ENCODE data around the gene GLB1L3. TPM values are rescaled to one million over a fixed set of nuclear protein-coding genes. Genes with fewer than 3 reads are reported as not detected.
"Not testable (repeated sequence)": the region's sequence is repeated elsewhere in the genome, so short reads cannot be mapped to it uniquely, and the experiment has no call there.

The GLB1L3 gene
- total RNA-seq, 4 donors from 2014 or later, result 5.1 to 6.1 (median 5.9) TPM

GRCh38 chr11:134317103-134317502 lies 40.9 kb downstream of the GLB1L3 start:
- H3K4me1 ChIP-seq, result no peaks in the 10 kb centered on the region
- DNase-seq (ENCODE audit: low spot score in 2 of 2), result no peak
- H3K9me3 ChIP-seq, result no peaks in the 10 kb centered on the region
- no peaks in the 10 kb centered on the region for H3K27me3 ChIP-seq
- no peak for TF ChIP-seq POLR2AphosphoS5 (IDR thresholded peaks at IDR 0.05)
- TF ChIP-seq EP300 (IDR thresholded peaks at IDR 0.05), result no peak
- no peak for TF ChIP-seq POLR2A (IDR thresholded peaks at IDR 0.05)
- TF ChIP-seq CTCF (IDR thresholded peaks at IDR 0.05), result no peak
- no peak overlapping the region for H3K27ac ChIP-seq
- H3K36me3 ChIP-seq, result no peaks in the 10 kb centered on the region
- H3K4me3 ChIP-seq, result no peak overlapping the region
- 90% methylated on average over 3 of the region's 3 CpGs for WGBS

- H3K4me1 ChIP-seq; H3K27me3 ChIP-seq; H3K27ac ChIP-seq; H3K4me3 ChIP-seq; DNase-seq (ENCODE audit: low spot score in 2 of 2); H3K36me3 ChIP-seq; H3K9me3 ChIP-seq: not testable (repeated sequence)
- 92% methylated on average over 2 of the region's 2 CpGs for WGBS
Observed at GRCh38 chr11:134321373-134321772, 45.2 kb downstream of the GLB1L3 start.

- no peak overlapping the region for H3K4me3 ChIP-seq
- TF ChIP-seq CTCF (IDR thresholded peaks at IDR 0.05) (no peak), EP300 (IDR thresholded peaks at IDR 0.05) (no peak), POLR2A (IDR thresholded peaks at IDR 0.05) (no peak), POLR2AphosphoS5 (IDR thresholded peaks at IDR 0.05) (no peak)
- DNase-seq (ENCODE audit: low spot score in 2 of 2), result no peak
- no peaks in the 10 kb centered on the region for H3K4me1 ChIP-seq
- WGBS, result 84% methylated on average over 4 of the region's 4 CpGs
- no peaks in the 10 kb centered on the region for H3K27me3 ChIP-seq
- no peaks in the 10 kb centered on the region for H3K36me3 ChIP-seq
- H3K27ac ChIP-seq, result no peak overlapping the region
- no peaks in the 10 kb centered on the region for H3K9me3 ChIP-seq
Observed at GRCh38 chr11:134322553-134322952, 46.4 kb downstream of the GLB1L3 start.

GRCh38 chr11:134328433-134328832 lies 52.3 kb downstream of the GLB1L3 start:
- Histone ChIP-seq H3K27me3 (no peaks in the 10 kb centered on the region), H3K9me3 (no peaks in the 10 kb centered on the region), H3K27ac (no peak overlapping the region), H3K4me1 (peaks cover 22% of the 10 kb centered on the region), H3K4me3 (no peak overlapping the region), H3K36me3 (no peaks in the 10 kb centered on the region)
- 91% methylated on average over 1 of the region's 1 CpG for WGBS
- no peak for DNase-seq (ENCODE audit: low spot score in 2 of 2)
- TF ChIP-seq POLR2A (IDR thresholded peaks at IDR 0.05), result no peak
- no peak for TF ChIP-seq CTCF (IDR thresholded peaks at IDR 0.05)
- no peak for TF ChIP-seq EP300 (IDR thresholded peaks at IDR 0.05)
- no peak for TF ChIP-seq POLR2AphosphoS5 (IDR thresholded peaks at IDR 0.05)

- TF ChIP-seq EP300 (IDR thresholded peaks at IDR 0.05) (no peak), POLR2AphosphoS5 (IDR thresholded peaks at IDR 0.05) (no peak), CTCF (IDR thresholded peaks at IDR 0.05) (no peak), POLR2A (IDR thresholded peaks at IDR 0.05) (no peak)
- H3K4me1 ChIP-seq, result peaks cover 22% of the 10 kb centered on the region
- DNase-seq (ENCODE audit: low spot score in 2 of 2), result peak in 1 of 2 donors; percentile 66
- H3K27me3 ChIP-seq, result no peaks in the 10 kb centered on the region
- H3K4me3 ChIP-seq, result peak overlapping the region; percentile 56
- H3K27ac ChIP-seq, result no peak overlapping the region
- no peaks in the 10 kb centered on the region for H3K36me3 ChIP-seq
- 36% methylated on average over 22 of the region's 22 CpGs for WGBS
- no peaks in the 10 kb centered on the region for H3K9me3 ChIP-seq
Observed at GRCh38 chr11:134330611-134331353, 54.6 kb downstream of the GLB1L3 start.
